Right atrium auricular region (tissue), 2 donors: ENCODE results near the gene SLC25A22. TPM values are rescaled to one million over a fixed set of nuclear protein-coding genes. Genes with fewer than 3 reads are reported as not detected.

ENCODE experiments used
- DNase-seq: peaks from one replicate; pipeline ENCODE4 v3.0.0-alpha.2; 2019; ENCODE audit warnings: low spot score
- H3K27ac ChIP-seq, 2 donors: fragments of 200-600 bp; sonication (generic); 1 replicate in 1 of 2; 2 replicates in 1 of 2; pipeline ENCODE4 v1.5.1; 2016 to 2019
- H3K27me3 ChIP-seq, 2 donors: fragments of 200-600 bp; sonication (generic); one replicate each; pipeline versions ENCODE4 v1.5.1 to v1.6.0; 2017 to 2019
- H3K36me3 ChIP-seq: fragments of 200-600 bp; sonication (generic); one replicate; pipeline ENCODE4 v1.5.1; 2016
- H3K4me1 ChIP-seq, 2 donors: fragments of 200-600 bp; sonication (generic); one replicate each; pipeline versions ENCODE4 v1.5.1 to v1.6.0; 2017 to 2019
- H3K4me3 ChIP-seq, 2 donors: fragments of 200-600 bp; sonication (generic); 1 replicate in 1 of 2; 2 replicates in 1 of 2; pipeline ENCODE4 v1.5.1; 2017 to 2019; ENCODE audit warnings: mild to moderate bottlenecking in 1 of 2, moderate library complexity in 1 of 2
- H3K9me3 ChIP-seq, 2 donors: fragments of 200-600 bp; sonication (generic); one replicate each; pipeline ENCODE4 v1.5.1; 2019
- CTCF ChIP-seq, 2 donors: fragments of 200-600 bp; sonication (generic); IDR thresholded peaks; one replicate each; pipeline ENCODE4 v1.5.1; 2019; ENCODE audit warnings: antibody characterized with exemption in 2 of 2
- total RNA-seq, 2 donors: library from RNA; depleted of rRNA; stranded (reverse); fragments of >200 nt; gene quantifications; one replicate each; pipeline ENCODE4 v1.1.0, GENCODE V29; 2016

SLC25A22 gene
- total RNA-seq, 2 donors from 2014 or later: 2.7 to 5.6 TPM

- no peaks in the 10 kb centered on the region for H3K27me3 ChIP-seq
- H3K27ac ChIP-seq: peak within 1 kb of the TSS; percentile 86 to 90
- peak within 1 kb of the TSS; percentile 67 to 97 for H3K4me3 ChIP-seq
- DNase-seq: peak; percentile 88
- peaks cover 0 to 32% of the 10 kb centered on the region in 2 donors for H3K4me1 ChIP-seq
- no peaks in the 10 kb centered on the region for H3K9me3 ChIP-seq
- peak in 1 of 2 donors; percentile 43 for TF ChIP-seq CTCF (IDR thresholded peaks at IDR 0.05)
- H3K36me3 ChIP-seq: no peaks in the 10 kb centered on the region
Observed at GRCh38 chr11:747158-748006, 50.7 kb downstream of the SLC25A22 start, which contains the start of gene TALDO1. Gene TALDO1 (plus strand): TSS chr11:747464. CDS start chr11:747482, 18 bp downstream.

GRCh38 chr11:746289-747157, 51.6 kb downstream of the SLC25A22 start:
- no peaks in the 10 kb centered on the region for H3K9me3 ChIP-seq
- H3K4me1 ChIP-seq: peaks cover 0 to 32% of the 10 kb centered on the region in 2 donors
- H3K27me3 ChIP-seq: no peaks in the 10 kb centered on the region
- H3K36me3 ChIP-seq: no peaks in the 10 kb centered on the region
- H3K27ac ChIP-seq: peak overlapping the region; percentile 86 to 90
- no peak for DNase-seq
- peak overlapping the region; percentile 67 to 97 for H3K4me3 ChIP-seq
- TF ChIP-seq CTCF (IDR thresholded peaks at IDR 0.05): no peak

- H3K9me3 ChIP-seq: no peaks in the 10 kb centered on the region
- no peak overlapping the region for H3K4me3 ChIP-seq
- no peaks in the 10 kb centered on the region for H3K36me3 ChIP-seq
- no peak for DNase-seq
- H3K27ac ChIP-seq: no peak overlapping the region
- no peaks in the 10 kb centered on the region for H3K27me3 ChIP-seq
- peaks cover 0 to 32% of the 10 kb centered on the region in 2 donors for H3K4me1 ChIP-seq
- no peak for TF ChIP-seq CTCF (IDR thresholded peaks at IDR 0.05)
Observed at GRCh38 chr11:745428-745827, 52.7 kb downstream of the SLC25A22 start.

- no peaks in the 10 kb centered on the region for H3K9me3 ChIP-seq
- no peak overlapping the region for H3K4me3 ChIP-seq
- TF ChIP-seq CTCF (IDR thresholded peaks at IDR 0.05): no peak
- peaks cover 0 to 11% of the 10 kb centered on the region in 2 donors for H3K4me1 ChIP-seq
- H3K36me3 ChIP-seq: no peaks in the 10 kb centered on the region
- no peaks in the 10 kb centered on the region for H3K27me3 ChIP-seq
- DNase-seq: no peak
- no peak overlapping the region for H3K27ac ChIP-seq
Observed at GRCh38 chr11:742571-743201, 55.4 kb downstream of the SLC25A22 start.

GRCh38 chr11:742156-742546, 55.9 kb downstream of the SLC25A22 start:
- Histone ChIP-seq H3K36me3 (no peaks in the 10 kb centered on the region), H3K9me3 (no peaks in the 10 kb centered on the region), H3K27me3 (no peaks in the 10 kb centered on the region), H3K4me1 (peaks cover 0 to 10% of the 10 kb centered on the region in 2 donors), H3K4me3 (no peak overlapping the region), H3K27ac (no peak overlapping the region)
- TF ChIP-seq CTCF (IDR thresholded peaks at IDR 0.05): no peak
- no peak for DNase-seq

Other genes starting within 250 kb of the SLC25A22 start
- under 1 TPM; 0.33 to 0.86 TPM for gene LMNTD2, start 237.5 kb downstream of the SLC25A22 start, total RNA-seq
- 10 to 100 TPM in 1 of 2 donors, 1 to 10 TPM in 1; 8.5 to 13.0 TPM for gene RASSF7, start 237.3 kb downstream of the SLC25A22 start, total RNA-seq
- 10 to 100 TPM; 12.4 to 14.2 TPM for gene PHRF1, start 221.8 kb downstream of the SLC25A22 start, total RNA-seq
- 10 to 100 TPM in 1 of 2 donors, 1 to 10 TPM in 1; 9.6 to 14.9 TPM for gene IRF7, start 182.3 kb downstream of the SLC25A22 start, total RNA-seq
- gene CDHR5, start 173.3 kb downstream of the SLC25A22 start, total RNA-seq: not detected
- not detected for gene SCT, start 171.1 kb downstream of the SLC25A22 start, total RNA-seq
- not detected for gene DRD4, start 161.0 kb downstream of the SLC25A22 start, total RNA-seq
- 10 to 100 TPM; 15.5 to 26.6 TPM for gene DEAF1, start 103.1 kb downstream of the SLC25A22 start, total RNA-seq
- 10 to 100 TPM; 12.5 to 20.7 TPM for gene TMEM80, start 102.5 kb downstream of the SLC25A22 start, total RNA-seq
- 1 to 10 TPM; 4.7 to 7.5 TPM for gene EPS8L2, start 92.0 kb downstream of the SLC25A22 start, total RNA-seq
- 100 to 1,000 TPM in 1 of 2 donors, 10 to 100 TPM in 1; 90.3 to 111 TPM for gene TALDO1, start 50.8 kb downstream of the SLC25A22 start, total RNA-seq
- gene GATD1, start 20.8 kb downstream of the SLC25A22 start, total RNA-seq: 10 to 100 TPM; 13.3 to 29.8 TPM
- 1 to 10 TPM in 1 of 2 donors, not detected in 1; 1.1 TPM for gene CEND1, start 8.2 kb downstream of the SLC25A22 start, total RNA-seq
- 10 to 100 TPM in 1 of 2 donors, 1 to 10 TPM in 1; 6.0 to 12.1 TPM for gene PIDD1, start 7.0 kb upstream of the SLC25A22 start, total RNA-seq
- 100 to 1,000 TPM; 145 to 384 TPM for gene RPLP2, start 11.7 kb upstream of the SLC25A22 start, total RNA-seq
- 100 to 1,000 TPM in 1 of 2 donors, 10 to 100 TPM in 1; 94.4 to 123 TPM for gene PNPLA2, start 20.6 kb upstream of the SLC25A22 start, total RNA-seq
- 10 to 100 TPM; 15.6 to 29.7 TPM for gene CRACR2B, start 29.6 kb upstream of the SLC25A22 start, total RNA-seq
- gene CD151, start 34.7 kb upstream of the SLC25A22 start, total RNA-seq: 100 to 1,000 TPM; 322 to 710 TPM
- 100 to 1,000 TPM in 1 of 2 donors, 10 to 100 TPM in 1; 54.5 to 132 TPM for gene POLR2L, start 44.2 kb upstream of the SLC25A22 start, total RNA-seq
- gene TSPAN4, start 44.6 kb upstream of the SLC25A22 start, total RNA-seq: 10 to 100 TPM; 37.2 to 81.0 TPM
- gene CHID1, start 112.5 kb upstream of the SLC25A22 start, total RNA-seq: 10 to 100 TPM; 46.9 to 78.7 TPM
- gene AP2A2, start 127.6 kb upstream of the SLC25A22 start, total RNA-seq: 10 to 100 TPM; 28.8 to 41.7 TPM
- not detected for gene MUC6, start 238.4 kb upstream of the SLC25A22 start, total RNA-seq